HepG2 (cell line): ENCODE results near the gene ALKBH4.

Experiments used
- CBX2 ChIP-seq, 2 experiments: fragments of 200-600 bp in 1 of 2; sonication (generic); formaldehyde crosslinking in 1 of 2; IDR thresholded peaks; 2 replicates each; pipeline versions ENCODE4 v1.7.0 to v1.8.1; 2018 to 2022; ENCODE audit warnings: low read depth in 2 of 2, low read length in 1 of 2, mild to moderate bottlenecking in 1 of 2, missing genetic modification reagents in 1 of 2
- ZNF619 ChIP-seq: sonication (generic); formaldehyde crosslinking; IDR thresholded peaks from 2 replicates; pipeline ENCODE4 v1.4.0; 2020; ENCODE audit warnings: mild to moderate bottlenecking, missing genetic modification reagents
- ZSCAN21 ChIP-seq: sonication (generic); formaldehyde crosslinking; IDR thresholded peaks from 2 replicates; pipeline ENCODE4 v1.8.0; 2022; ENCODE audit warnings: mild to moderate bottlenecking, missing genetic modification reagents, moderate library complexity, borderline replicate concordance
- TF ChIP-seq, protein P1 (sequence below): sonication (generic); formaldehyde crosslinking; IDR thresholded peaks from 2 replicates; pipeline ENCODE4 v1.5.1; 2020; ENCODE audit warnings: missing genetic modification reagents, mild to moderate bottlenecking, borderline replicate concordance
- TF ChIP-seq, protein P2 (sequence below): sonication (generic); formaldehyde crosslinking; IDR thresholded peaks from 2 replicates; pipeline ENCODE4 v1.5.0; 2020; ENCODE audit warnings: mild to moderate bottlenecking, missing genetic modification reagents, moderate library complexity

DNA sequence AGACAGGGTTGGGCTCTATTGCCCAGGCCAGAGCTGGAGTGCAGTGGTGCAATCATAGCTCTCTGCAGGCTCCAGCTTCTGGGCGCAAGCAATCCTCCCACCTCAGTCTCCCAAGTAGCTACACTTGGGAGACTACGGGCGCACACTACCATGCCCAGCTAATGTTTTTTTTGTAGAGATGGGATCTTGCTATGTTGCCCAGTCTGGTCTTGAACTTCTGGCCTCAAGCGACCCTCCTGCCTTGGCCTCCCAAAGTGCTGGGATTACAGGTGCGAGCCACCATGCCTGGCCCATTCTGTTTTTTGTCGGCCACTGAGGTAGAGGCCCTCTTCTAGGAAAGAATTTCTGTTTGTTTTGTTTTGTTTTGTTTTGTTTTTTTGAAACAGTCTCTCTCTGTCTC is 12.2 kb downstream of the ALKBH4 start:
- TF ChIP-seq ZNF619 (CRISPR knock-in tag), result no peak
- no peak for TF ChIP-seq CBX2 (IDR thresholded peaks at IDR 0.05; ENCODE audit: low read depth, low read length)
- TF ChIP-seq CBX2 (CRISPR knock-in tag; IDR thresholded peaks at IDR 0.05; ENCODE audit: low read depth), result no peak
- TF ChIP-seq ZSCAN21 (CRISPR knock-in tag), result no peak
- TF ChIP-seq, protein P1, sequence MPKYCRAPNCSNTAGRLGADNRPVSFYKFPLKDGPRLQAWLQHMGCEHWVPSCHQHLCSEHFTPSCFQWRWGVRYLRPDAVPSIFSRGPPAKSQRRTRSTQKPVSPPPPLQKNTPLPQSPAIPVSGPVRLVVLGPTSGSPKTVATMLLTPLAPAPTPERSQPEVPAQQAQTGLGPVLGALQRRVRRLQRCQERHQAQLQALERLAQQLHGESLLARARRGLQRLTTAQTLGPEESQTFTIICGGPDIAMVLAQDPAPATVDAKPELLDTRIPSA (CRISPR knock-in tag), result no peak
- TF ChIP-seq, protein P2, sequence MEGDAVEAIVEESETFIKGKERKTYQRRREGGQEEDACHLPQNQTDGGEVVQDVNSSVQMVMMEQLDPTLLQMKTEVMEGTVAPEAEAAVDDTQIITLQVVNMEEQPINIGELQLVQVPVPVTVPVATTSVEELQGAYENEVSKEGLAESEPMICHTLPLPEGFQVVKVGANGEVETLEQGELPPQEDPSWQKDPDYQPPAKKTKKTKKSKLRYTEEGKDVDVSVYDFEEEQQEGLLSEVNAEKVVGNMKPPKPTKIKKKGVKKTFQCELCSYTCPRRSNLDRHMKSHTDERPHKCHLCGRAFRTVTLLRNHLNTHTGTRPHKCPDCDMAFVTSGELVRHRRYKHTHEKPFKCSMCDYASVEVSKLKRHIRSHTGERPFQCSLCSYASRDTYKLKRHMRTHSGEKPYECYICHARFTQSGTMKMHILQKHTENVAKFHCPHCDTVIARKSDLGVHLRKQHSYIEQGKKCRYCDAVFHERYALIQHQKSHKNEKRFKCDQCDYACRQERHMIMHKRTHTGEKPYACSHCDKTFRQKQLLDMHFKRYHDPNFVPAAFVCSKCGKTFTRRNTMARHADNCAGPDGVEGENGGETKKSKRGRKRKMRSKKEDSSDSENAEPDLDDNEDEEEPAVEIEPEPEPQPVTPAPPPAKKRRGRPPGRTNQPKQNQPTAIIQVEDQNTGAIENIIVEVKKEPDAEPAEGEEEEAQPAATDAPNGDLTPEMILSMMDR (CRISPR knock-in tag), result no peak
